ENCODE results near the gene IDH1. TPM values are rescaled to one million over a fixed set of nuclear protein-coding genes. Genes with fewer than 3 reads are reported as not detected.

The IDH1 gene
- total RNA-seq, 2 donors from 2014 or later: 46.8 to 81.8 TPM

Other genes starting within 250 kb of the IDH1 start
- gene PLEKHM3, start 229.5 kb downstream of the IDH1 start, total RNA-seq: 1 to 10 TPM; 8.9 to 9.8 TPM
- not detected for gene CRYGD, start 130.5 kb downstream of the IDH1 start, total RNA-seq
- gene CRYGC, start 125.2 kb downstream of the IDH1 start, total RNA-seq: not detected
- gene CRYGB, start 108.9 kb downstream of the IDH1 start, total RNA-seq: not detected
- gene CRYGA, start 91.5 kb downstream of the IDH1 start, total RNA-seq: not detected
- not detected for gene C2orf80, start 65.0 kb downstream of the IDH1 start, total RNA-seq
- gene PIKFYVE, start 11.2 kb upstream of the IDH1 start, total RNA-seq: 10 to 100 TPM; 25.4 to 26.1 TPM
- under 1 TPM in 1 of 2 donors, not detected in 1; 0.46 TPM for gene PTH2R, start 151.7 kb upstream of the IDH1 start, total RNA-seq